ENCODE data around the gene DNAH17. TPM values are rescaled to one million over a fixed set of nuclear protein-coding genes. Genes with fewer than 3 reads are reported as not detected.

DNAH17 gene
- total RNA-seq, 4 donors from 2014 or later = under 0.01 TPM; not detected in 3

- in situ Hi-C loops (cut with MboI; ENCODE audit: low pct_ligation_motif_present in 1 of 4, low pct_unique_long_range_greater_than_20kb in 1 of 4, low sequenced_read_pairs in 3 of 4) (loop anchor here in 1 of 4 donors (25.0 kb wide), 1 partner anchor 333 kb away; no protein-coding TSS in a partner anchor), intact Hi-C loops (cut with DNase I; ENCODE audit: low total_unique reads) (no loop called here)
- 97% methylated on average over 11 of the region's 11 CpGs; no CpG with 5 or more reads in 1 of the 2 donors for WGBS, 2 donors (ENCODE audit: low coverage in 1 of 2)
- no peak overlapping the region for H3K27ac ChIP-seq
- TF ChIP-seq EP300 (IDR thresholded peaks at IDR 0.05; ENCODE audit: low read depth) (no peak), POLR2AphosphoS5 (IDR thresholded peaks at IDR 0.05) (no peak), CTCF (IDR thresholded peaks at IDR 0.05) (no peak), POLR2A (IDR thresholded peaks at IDR 0.05) (no peak)
- H3K27me3 ChIP-seq = peaks cover 4% of the 10 kb centered on the region
- DNase-seq = no peak
- no peak overlapping the region for H3K4me3 ChIP-seq
- no peaks in the 10 kb centered on the region for H3K9me3 ChIP-seq
- H3K36me3 ChIP-seq = no peaks in the 10 kb centered on the region
- H3K4me1 ChIP-seq = peaks cover 0 to 4% (median 3%) of the 10 kb centered on the region in 4 donors
These were observed 97.8 kb downstream of the DNAH17 start for GRCh38 chr17:78479369-78479768.

- in situ Hi-C loops (cut with MboI; ENCODE audit: low pct_ligation_motif_present in 1 of 4, low pct_unique_long_range_greater_than_20kb in 1 of 4, low sequenced_read_pairs in 3 of 4) = loop anchor here in 1 of 4 donors (25.0 kb wide), 1 partner anchor 333 kb away; no protein-coding TSS in a partner anchor
- H3K27me3 ChIP-seq = no peaks in the 10 kb centered on the region
- no peak for DNase-seq
- peaks cover 0 to 6% (median 0%) of the 10 kb centered on the region in 4 donors for H3K4me1 ChIP-seq
- TF ChIP-seq CTCF (IDR thresholded peaks at IDR 0.05) (no peak), EP300 (IDR thresholded peaks at IDR 0.05; ENCODE audit: low read depth) (no peak), POLR2A (IDR thresholded peaks at IDR 0.05) (no peak), POLR2AphosphoS5 (IDR thresholded peaks at IDR 0.05) (no peak)
- no peak overlapping the region for H3K27ac ChIP-seq
- no peaks in the 10 kb centered on the region for H3K9me3 ChIP-seq
- no peaks in the 10 kb centered on the region for H3K36me3 ChIP-seq
- 85 to 86% methylated on average over 2 to 6 of the region's 6 CpGs for WGBS, 2 donors (ENCODE audit: low coverage in 1 of 2)
- intact Hi-C loops (cut with DNase I; ENCODE audit: low total_unique reads) = no loop called here
- H3K4me3 ChIP-seq = no peak overlapping the region
These were observed 98.4 kb downstream of the DNAH17 start for GRCh38 chr17:78478757-78479297.

- TF ChIP-seq CTCF (IDR thresholded peaks at IDR 0.05) (no peak), EP300 (IDR thresholded peaks at IDR 0.05; ENCODE audit: low read depth) (no peak), POLR2A (IDR thresholded peaks at IDR 0.05) (no peak), POLR2AphosphoS5 (IDR thresholded peaks at IDR 0.05) (no peak)
- Histone ChIP-seq H3K27ac (no peak overlapping the region), H3K4me3 (no peak overlapping the region), H3K36me3 (no peaks in the 10 kb centered on the region), H3K9me3 (no peaks in the 10 kb centered on the region), H3K27me3 (no peaks in the 10 kb centered on the region), H3K4me1 (peaks cover 0 to 6% (median 0%) of the 10 kb centered on the region in 4 donors)
- no peak for DNase-seq
- intact Hi-C loops (cut with DNase I; ENCODE audit: low total_unique reads) = no loop called here
- WGBS, 2 donors (ENCODE audit: low coverage in 1 of 2) = 71 to 82% methylated on average over 2 of the region's 2 CpGs
- in situ Hi-C loops (cut with MboI; ENCODE audit: low pct_ligation_motif_present in 1 of 4, low pct_unique_long_range_greater_than_20kb in 1 of 4, low sequenced_read_pairs in 3 of 4) = loop anchor here in 1 of 4 donors (25.0 kb wide), 1 partner anchor 334 kb away; no protein-coding TSS in a partner anchor
These were observed 99.1 kb downstream of the DNAH17 start for GRCh38 chr17:78477913-78478756.

GRCh38 chr17:78476973-78477372 is 100.2 kb downstream of the DNAH17 start:
- Histone ChIP-seq H3K4me1 (peaks cover 0 to 6% (median 0%) of the 10 kb centered on the region in 4 donors), H3K27me3 (peaks cover 4% of the 10 kb centered on the region), H3K4me3 (no peak overlapping the region), H3K27ac (no peak overlapping the region), H3K36me3 (no peaks in the 10 kb centered on the region), H3K9me3 (no peaks in the 10 kb centered on the region)
- intact Hi-C loops (cut with DNase I; ENCODE audit: low total_unique reads) (no loop called here), in situ Hi-C loops (cut with MboI; ENCODE audit: low pct_ligation_motif_present in 1 of 4, low pct_unique_long_range_greater_than_20kb in 1 of 4, low sequenced_read_pairs in 3 of 4) (loop anchor here in 1 of 4 donors (25.0 kb wide), 1 partner anchor 335 kb away; no protein-coding TSS in a partner anchor)
- DNase-seq = no peak
- WGBS, 2 donors (ENCODE audit: low coverage in 1 of 2) = 85 to 93% methylated on average over 3 to 5 of the region's 5 CpGs
- TF ChIP-seq CTCF (IDR thresholded peaks at IDR 0.05) (no peak), POLR2A (IDR thresholded peaks at IDR 0.05) (no peak), EP300 (IDR thresholded peaks at IDR 0.05; ENCODE audit: low read depth) (no peak), POLR2AphosphoS5 (IDR thresholded peaks at IDR 0.05) (no peak)

Data from transverse colon (tissue), 4 donors.